ENCODE results near the gene PNMA1.

PNMA1 gene

GRCh38 chr14:73686901-73687300 is 27.3 kb downstream of the PNMA1 start:
- no peak overlapping the region for H3K27ac ChIP-seq
- TF ChIP-seq CTCF (conservative IDR thresholded peaks at IDR 0.05): no peak

GRCh38 chr14:73685328-73685727 is 28.9 kb downstream of the PNMA1 start:
- TF ChIP-seq CTCF (conservative IDR thresholded peaks at IDR 0.05): no peak

GRCh38 chr14:73684627-73685026 is 29.6 kb downstream of the PNMA1 start:
- TF ChIP-seq CTCF (conservative IDR thresholded peaks at IDR 0.05): no peak
- no peak overlapping the region for H3K27ac ChIP-seq

More at GRCh38 chr14:73685328-73685727, 28.9 kb downstream of the PNMA1 start:
- no peak overlapping the region for H3K27ac ChIP-seq

GRCh38 chr14:73680821-73681220 is 33.4 kb downstream of the PNMA1 start:
- H3K27ac ChIP-seq: peak overlapping the region; percentile 80
- TF ChIP-seq CTCF (conservative IDR thresholded peaks at IDR 0.05): no peak

GRCh38 chr14:73678698-73679097 is 35.5 kb downstream of the PNMA1 start:
- H3K27ac ChIP-seq: peak overlapping the region; percentile 80
- no peak for TF ChIP-seq CTCF (conservative IDR thresholded peaks at IDR 0.05)

- peak overlapping the region; percentile 47 for H3K27ac ChIP-seq
These were observed 39.2 kb downstream of the PNMA1 start for GRCh38 chr14:73674986-73675385.

GRCh38 chr14:73667854-73668253 is 46.3 kb downstream of the PNMA1 start:
- no peak for TF ChIP-seq CTCF (conservative IDR thresholded peaks at IDR 0.05)
- no peak overlapping the region for H3K27ac ChIP-seq

More at GRCh38 chr14:73674986-73675385, 39.2 kb downstream of the PNMA1 start:
- TF ChIP-seq CTCF (conservative IDR thresholded peaks at IDR 0.05): no peak

Data from VCaP (cell line).